Dedifferentiated amniotic fluid mesenchymal stem cell (primary cell): ENCODE results near the gene SLC9A4.

ENCODE experiments used
- DNase-seq: peaks from one replicate; pipeline ENCODE4 v3.0.0-alpha.2; 2016; ENCODE audit errors: extremely low spot score

SLC9A4 gene

DNA sequence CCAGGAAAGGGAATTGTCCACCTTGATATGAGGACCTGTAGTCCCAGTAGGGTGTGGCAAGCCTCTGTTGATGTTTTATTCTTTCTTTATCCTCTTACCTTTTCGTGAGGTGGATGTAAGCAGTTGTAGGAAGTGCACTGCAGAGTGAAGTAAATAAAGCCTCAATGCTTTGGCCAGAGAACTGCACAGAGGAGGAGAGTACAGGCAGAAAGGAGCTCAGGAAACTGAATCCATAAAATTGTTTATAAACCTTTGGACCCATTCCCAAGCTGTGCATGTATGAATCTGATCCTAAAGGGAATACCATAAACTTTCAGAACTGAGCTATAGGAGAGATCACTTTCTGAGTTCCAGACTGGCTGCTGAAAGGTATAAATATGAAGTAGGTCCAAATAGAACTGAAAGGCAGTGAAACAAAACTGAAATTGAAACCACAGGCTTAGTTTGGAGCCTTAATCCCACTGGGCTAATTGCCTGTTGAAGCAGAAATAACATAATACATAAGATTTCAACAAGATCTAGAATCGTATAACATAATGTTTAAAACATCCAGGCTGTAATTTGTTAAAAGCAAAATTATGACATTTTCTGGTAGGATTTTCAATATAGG is 17.9 kb upstream of the SLC9A4 start:
- DNase-seq: no peak

- DNase-seq: no peak
Measured at GRCh38 chr2:102460467-102460866, 12.6 kb upstream of the SLC9A4 start.

- DNase-seq: no peak
Measured at GRCh38 chr2:102461188-102461587, 11.8 kb upstream of the SLC9A4 start.

DNA sequence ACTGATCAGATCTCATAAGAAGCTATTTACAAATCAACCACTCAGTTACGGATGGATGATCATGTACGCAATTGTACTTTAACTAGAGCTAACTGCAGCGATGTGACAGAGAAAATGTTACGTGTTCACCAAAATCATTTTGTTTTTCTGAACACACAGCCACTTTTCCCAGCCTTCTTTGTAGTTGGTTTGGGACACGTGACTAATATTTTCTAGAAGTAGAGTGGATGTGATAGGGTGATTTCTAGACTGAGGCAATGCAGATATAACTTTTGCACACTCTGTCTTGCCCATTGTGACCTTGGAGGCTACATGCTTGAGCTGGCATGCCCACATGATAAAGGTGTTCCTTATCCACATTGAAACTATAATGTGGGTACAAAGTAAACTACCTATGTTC is 9.9 kb upstream of the SLC9A4 start:
- DNase-seq: no peak

DNA sequence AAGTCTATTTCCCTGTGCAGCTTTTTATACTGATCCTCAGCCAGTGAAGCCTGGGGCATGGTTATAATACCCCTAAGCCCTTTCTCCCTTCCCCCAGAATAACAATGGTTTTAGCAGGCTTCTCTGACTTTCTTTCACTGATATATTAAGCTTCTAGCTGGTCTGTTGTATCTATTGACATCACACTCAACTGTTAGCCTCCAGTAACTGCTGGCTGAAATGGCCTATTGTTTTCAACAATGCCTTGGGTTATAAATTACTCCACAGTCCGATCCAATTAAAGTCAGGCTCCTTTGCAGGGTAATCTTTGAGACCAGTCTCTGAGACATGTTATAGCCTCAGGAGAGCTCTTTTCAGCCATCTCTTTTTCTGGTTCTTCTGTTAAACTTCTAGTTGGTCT is 2.9 kb upstream of the SLC9A4 start:
- no peak for DNase-seq

GRCh38 chr2:102473631-102474030 is 605 bp downstream of the SLC9A4 start:
- DNase-seq: no peak

DNA sequence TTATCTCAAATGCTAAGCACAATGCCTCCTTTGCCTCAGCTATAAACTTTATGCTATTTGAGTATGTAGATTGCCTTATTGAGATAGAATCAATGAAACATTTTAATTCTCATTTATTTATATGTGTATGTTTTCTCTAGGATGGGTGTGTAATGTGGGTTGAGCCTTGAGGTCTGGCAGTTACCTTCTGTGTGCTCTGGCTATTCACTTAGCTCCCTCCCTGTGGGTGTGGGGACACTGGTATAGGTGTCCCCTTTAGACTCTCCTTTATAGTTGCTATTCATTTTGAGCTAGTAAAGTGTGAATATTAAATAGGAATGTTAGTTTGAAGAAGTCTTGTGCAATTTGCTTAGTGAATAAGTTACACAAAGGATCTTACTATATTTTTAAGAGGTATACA is 1.8 kb downstream of the SLC9A4 start:
- no peak for DNase-seq

DNA sequence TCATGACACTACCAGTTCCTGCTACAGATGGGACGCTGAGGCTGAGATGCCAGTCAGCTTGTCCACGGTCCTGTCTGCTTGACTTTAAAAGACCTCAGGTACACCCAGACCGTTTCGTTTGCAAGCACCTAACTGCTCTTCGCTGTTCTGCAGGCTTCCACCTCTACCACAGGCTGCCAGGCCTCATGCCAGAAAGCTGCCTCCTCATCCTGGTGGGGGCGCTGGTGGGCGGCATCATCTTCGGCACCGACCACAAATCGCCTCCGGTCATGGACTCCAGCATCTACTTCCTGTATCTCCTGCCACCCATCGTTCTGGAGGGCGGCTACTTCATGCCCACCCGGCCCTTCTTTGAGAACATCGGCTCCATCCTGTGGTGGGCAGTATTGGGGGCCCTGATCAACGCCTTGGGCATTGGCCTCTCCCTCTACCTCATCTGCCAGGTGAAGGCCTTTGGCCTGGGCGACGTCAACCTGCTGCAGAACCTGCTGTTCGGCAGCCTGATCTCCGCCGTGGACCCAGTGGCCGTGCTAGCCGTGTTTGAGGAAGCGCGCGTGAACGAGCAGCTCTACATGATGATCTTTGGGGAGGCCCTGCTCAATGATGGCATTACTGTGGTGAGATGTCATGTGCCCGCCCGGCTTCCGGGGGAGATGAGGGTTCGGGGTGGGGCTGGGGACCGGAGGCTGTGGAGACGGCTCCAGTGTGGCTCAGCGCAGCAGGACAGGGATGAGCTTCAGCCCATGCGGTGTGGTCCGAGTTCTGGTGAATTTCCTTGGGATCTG is 5.9 kb downstream of the SLC9A4 start:
- DNase-seq: no peak

DNA sequence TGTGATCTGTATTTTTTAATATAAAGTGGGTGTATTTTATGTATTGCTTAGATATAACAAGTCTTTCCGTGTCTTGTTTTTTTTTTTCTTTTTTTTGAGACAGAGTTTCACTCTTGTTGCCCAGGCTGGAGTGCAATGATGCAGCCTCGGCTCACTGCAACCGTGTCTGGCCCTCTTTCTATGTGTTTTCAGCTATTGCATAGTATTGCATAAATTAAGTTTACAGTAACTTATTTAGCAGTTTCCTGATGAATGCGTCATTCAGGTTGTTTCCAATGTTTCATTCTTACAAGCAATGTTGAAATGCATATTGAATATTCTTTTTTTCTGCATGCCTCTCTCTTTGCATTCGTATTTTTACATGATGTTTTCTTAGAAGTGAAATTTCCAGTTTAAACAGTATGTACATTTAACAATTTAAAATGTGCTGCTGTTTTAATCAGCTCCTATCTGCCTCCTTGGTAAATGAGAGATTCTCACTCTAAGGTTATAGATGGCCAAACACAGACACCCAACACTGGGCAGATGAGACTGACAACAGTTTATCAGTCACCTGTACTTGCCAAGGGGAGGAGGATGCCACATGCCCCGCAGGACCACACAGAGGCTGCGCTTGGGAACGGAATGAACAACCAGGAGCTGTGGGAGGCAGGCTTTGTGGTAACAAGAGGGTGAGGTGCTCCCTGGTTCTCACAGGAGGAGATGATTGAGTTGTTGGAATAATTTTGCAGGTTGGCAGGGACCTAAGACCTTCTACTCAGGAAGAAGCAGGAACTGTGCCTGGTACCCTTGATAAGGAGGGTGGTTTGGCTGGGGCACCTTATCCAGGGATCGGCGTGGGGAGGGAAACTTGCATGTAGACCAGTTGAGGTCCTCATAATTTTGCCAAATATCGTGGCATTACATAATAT is 7.5 kb downstream of the SLC9A4 start:
- no peak for DNase-seq

GRCh38 chr2:102481931-102482330 is 8.9 kb downstream of the SLC9A4 start:
- DNase-seq: no peak

GRCh38 chr2:102483086-102483485 is 10.1 kb downstream of the SLC9A4 start:
- no peak for DNase-seq

- no peak for DNase-seq
Measured at GRCh38 chr2:102484310-102485061, 11.5 kb downstream of the SLC9A4 start.

DNA sequence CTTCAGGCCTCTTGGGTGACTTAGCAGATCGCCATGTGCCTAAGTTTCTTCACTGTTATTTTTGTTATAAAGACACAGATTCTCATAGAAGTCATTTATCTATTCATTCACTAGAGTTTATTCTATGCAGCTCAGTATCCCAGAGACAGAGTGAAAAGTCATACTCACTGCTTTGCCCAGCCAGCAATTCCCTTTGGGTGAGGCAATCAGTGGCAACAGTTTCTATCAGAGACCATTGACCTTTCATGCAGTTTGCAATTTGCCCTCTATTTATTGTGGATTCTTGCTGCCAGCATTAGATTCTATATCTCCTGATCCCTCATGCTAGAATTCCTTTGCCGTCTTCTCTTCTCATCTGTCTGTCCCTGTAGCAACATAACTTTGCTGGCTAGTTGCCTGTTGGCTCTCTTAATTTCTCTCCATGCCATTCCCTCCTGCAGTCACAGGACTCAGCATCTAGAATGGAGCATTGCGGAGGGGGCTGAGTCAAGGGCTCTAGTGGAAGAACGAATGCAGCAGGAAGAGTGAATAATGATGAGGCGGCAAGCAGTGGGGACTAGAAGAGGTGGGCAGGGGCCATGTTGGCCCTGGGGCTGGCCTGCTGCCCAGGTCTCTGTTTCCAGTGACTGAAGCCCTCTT is 12.2 kb downstream of the SLC9A4 start:
- no peak for DNase-seq

DNA sequence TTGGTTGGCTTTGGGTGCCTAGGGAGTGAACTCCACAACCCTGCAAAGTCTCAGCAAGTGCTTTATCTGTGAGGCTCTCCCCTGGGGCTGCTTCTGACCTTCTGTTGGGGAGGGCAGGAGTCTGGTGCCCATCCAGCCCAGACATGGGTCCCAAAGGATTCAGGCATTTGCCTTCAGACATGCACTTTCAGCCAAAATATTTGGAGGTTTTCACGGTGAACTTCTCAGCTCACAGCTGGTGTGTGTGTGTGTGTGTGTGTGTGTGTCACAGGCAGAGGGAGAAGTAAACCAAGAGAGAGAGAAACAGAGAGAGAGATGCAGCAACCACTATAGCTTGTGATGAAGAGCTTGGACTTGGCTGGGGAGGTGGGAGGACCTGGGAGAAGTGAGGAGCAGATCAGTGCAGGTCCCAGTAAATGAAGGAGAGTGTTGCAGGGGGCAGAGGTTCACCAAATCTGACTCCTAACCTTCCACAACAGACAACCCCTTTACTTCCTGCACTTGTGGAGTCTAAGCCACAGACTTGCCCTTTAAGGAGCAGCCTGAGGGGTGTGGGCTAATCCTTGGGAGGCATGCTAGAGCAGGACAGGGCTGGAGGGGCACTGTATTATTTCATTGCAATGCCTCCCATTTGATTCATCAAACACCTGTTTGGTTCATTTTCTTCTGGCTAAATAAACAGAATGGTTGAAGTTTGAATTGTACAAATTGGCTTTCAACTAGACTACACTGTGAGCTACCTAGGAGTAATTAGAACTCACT is 14.1 kb downstream of the SLC9A4 start:
- no peak for DNase-seq

DNA sequence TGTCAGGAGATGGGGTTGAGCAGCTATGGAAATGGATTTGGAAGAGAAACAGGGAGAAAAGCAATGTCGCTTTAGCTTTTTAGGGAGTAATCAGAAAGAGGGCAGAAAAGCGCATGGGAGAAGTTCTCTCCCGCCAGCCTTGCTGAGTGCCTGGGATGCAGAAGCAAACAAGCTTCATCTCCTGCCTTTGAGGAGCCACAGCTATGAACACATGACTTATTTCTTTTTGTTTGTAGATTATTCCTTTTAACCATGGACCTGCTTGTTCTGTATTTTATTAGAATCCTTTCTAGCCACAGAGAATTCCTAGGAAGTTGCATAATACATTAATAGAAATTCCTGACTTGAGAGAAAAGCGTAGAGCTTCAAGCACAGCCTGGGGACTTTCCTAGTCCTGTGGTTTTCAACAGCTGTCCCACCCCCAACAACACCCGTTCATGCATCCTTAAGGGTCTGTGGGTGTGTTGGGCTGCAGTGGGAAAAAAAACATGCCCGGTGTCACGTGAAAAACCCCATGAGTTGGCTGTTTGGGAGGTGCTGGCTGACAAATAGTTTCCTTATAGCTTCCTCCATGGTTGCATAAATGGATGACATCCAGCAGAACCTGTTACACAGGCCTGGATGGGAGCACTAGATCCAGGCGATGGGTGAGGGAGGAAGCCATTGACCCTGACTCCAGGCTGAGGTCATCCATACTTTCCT is 14.9 kb downstream of the SLC9A4 start:
- DNase-seq: peak; percentile 15

- no peak for DNase-seq
Measured at GRCh38 chr2:102489646-102490045, 16.6 kb downstream of the SLC9A4 start.

DNA sequence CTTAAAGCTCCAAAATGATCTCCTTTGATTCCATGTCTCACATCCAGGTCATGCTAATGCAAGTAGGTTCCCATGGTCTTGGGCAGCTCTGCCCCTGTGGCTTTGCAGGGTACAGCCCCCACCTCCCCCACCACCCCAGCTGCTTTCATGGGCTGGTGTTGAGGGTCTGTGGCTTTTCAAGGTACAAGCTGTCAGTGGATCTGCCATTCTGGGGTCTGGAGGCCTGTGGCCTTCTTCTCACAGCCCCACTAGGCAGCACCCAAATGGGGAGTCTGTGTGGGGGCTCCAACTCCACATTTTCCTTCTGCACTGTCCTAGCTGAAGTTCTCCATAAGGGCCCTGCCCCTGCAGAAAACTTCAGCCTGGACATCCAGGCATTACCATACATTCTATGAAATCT is 19.0 kb downstream of the SLC9A4 start:
- no peak for DNase-seq

GRCh38 chr2:102494570-102494969 is 21.5 kb downstream of the SLC9A4 start:
- no peak for DNase-seq

GRCh38 chr2:102498414-102498813 is 25.4 kb downstream of the SLC9A4 start:
- DNase-seq: no peak

GRCh38 chr2:102499558-102499957 is 26.5 kb downstream of the SLC9A4 start:
- no peak for DNase-seq
